ENCODE measurements around the gene WDR33.

DNA sequence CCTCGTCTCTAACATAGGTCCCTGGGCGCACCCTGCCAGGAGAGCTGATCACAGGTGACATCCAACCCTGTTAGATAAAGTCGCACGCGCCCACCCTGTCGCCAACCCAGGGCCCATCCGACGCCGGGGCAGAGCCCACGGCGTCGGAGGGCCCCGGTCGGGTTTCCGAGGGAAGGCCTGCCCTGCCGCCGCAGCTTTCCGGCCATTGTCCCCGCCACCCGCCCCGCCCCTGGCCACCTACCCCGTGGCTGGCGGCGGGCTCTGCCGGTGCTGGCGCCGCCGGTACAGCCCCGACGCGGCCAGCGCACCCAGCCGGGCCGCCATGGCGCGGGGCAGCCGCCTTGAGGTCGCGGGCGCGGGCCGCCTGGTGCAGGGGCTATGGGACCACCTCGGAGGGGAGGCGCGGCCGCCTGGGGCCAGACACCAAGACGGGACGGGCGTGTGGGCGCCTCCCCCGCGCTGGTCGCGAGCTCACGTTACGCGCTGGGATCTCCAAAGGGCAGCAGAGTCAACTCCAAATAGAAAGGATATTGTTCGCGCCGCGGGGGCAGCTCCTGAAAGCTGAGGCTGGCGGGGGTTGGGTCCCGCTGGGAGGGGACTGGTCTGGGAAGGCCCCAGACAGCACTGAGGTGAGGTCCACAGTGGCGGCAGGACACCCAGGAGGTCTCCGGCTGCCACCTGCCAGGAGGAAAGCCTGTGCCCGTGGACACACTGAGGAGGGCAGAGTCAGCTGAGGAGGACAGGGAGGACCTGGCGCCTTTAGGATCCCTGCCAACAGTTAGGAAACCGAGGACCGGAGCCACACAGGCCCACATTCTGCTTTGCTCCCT, 146.7 kb downstream of the WDR33 start:
- TF ChIP-seq, protein P1, sequence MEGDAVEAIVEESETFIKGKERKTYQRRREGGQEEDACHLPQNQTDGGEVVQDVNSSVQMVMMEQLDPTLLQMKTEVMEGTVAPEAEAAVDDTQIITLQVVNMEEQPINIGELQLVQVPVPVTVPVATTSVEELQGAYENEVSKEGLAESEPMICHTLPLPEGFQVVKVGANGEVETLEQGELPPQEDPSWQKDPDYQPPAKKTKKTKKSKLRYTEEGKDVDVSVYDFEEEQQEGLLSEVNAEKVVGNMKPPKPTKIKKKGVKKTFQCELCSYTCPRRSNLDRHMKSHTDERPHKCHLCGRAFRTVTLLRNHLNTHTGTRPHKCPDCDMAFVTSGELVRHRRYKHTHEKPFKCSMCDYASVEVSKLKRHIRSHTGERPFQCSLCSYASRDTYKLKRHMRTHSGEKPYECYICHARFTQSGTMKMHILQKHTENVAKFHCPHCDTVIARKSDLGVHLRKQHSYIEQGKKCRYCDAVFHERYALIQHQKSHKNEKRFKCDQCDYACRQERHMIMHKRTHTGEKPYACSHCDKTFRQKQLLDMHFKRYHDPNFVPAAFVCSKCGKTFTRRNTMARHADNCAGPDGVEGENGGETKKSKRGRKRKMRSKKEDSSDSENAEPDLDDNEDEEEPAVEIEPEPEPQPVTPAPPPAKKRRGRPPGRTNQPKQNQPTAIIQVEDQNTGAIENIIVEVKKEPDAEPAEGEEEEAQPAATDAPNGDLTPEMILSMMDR (IDR thresholded peaks at IDR 0.05; ENCODE audit: low read depth, low read length): no peak
- no peak for TF ChIP-seq EZH2phosphoT487 (IDR thresholded peaks at IDR 0.05; ENCODE audit: low read depth)

Measured in OCI-LY3 (cell line).